Upper lobe of left lung (tissue), 6 donors: ENCODE results near the gene EFNA5. TPM values are rescaled to one million over a fixed set of nuclear protein-coding genes. Genes with fewer than 3 reads are reported as not detected.

Experiments
- ATAC-seq, 2 donors: fragments of 200-7000 bp; cut with Tn5 transposase; one replicate each; pipeline ENCODE4 v1.9.1; 2022; ENCODE audit warnings: mild to moderate bottlenecking in 2 of 2, moderate library complexity in 2 of 2; ENCODE audit not compliant: low FRiP score in 2 of 2
- DNase-seq, 2 donors: peaks; one replicate each; pipeline ENCODE4 v3.0.0-alpha.2; 2019 to 2020
- H3K27ac ChIP-seq, 4 donors: fragments of 200-600 bp; sonication (generic); one replicate each; pipeline ENCODE4 v1.5.1; 2016 to 2019
- H3K27me3 ChIP-seq, 4 donors: fragments of 200-600 bp; sonication (generic); one replicate each; pipeline ENCODE4 v1.5.1; 2017 to 2019
- H3K36me3 ChIP-seq, 4 donors: fragments of 200-600 bp; sonication (generic); one replicate each; pipeline ENCODE4 v1.5.1; 2016 to 2019
- H3K4me1 ChIP-seq, 4 donors: fragments of 200-600 bp; sonication (generic); one replicate each; pipeline ENCODE4 v1.5.1; 2018 to 2019
- H3K4me3 ChIP-seq, 4 donors: fragments of 200-600 bp; sonication (generic); one replicate each; pipeline ENCODE4 v1.5.1; 2017 to 2019; ENCODE audit warnings: mild to moderate bottlenecking in 2 of 4, moderate library complexity in 1 of 4
- H3K9me3 ChIP-seq, 4 donors: fragments of 200-600 bp; sonication (generic); one replicate each; pipeline ENCODE4 v1.5.1; 2018 to 2019
- CTCF ChIP-seq, 6 experiments: fragments of 450-650 bp in 4 of 6; fragments of 200-600 bp in 2 of 6; sonication (generic) in 2 of 6; IDR thresholded peaks; one replicate each; pipeline ENCODE4 v1.5.1; 2016 to 2019; ENCODE audit warnings: antibody characterized with exemption in 6 of 6
- EP300 ChIP-seq, 4 donors: sonication (generic); formaldehyde crosslinking; IDR thresholded peaks; one replicate each; pipeline ENCODE4 v1.5.1; 2017; ENCODE audit warnings: antibody characterized with exemption in 4 of 4, control low read depth in 2 of 4
- POLR2A ChIP-seq, 4 donors: fragments of 450-650 bp; IDR thresholded peaks; one replicate each; pipeline ENCODE4 v1.5.1; 2016 to 2017; ENCODE audit warnings: antibody characterized with exemption in 4 of 4, mild to moderate bottlenecking in 2 of 4
- POLR2AphosphoS5 ChIP-seq, 2 donors: sonication (generic); formaldehyde crosslinking; IDR thresholded peaks; one replicate each; pipeline ENCODE4 v1.5.1; 2017; ENCODE audit warnings: antibody characterized with exemption in 2 of 2
- WGBS, 2 donors: methylation state at CpG; one replicate each; pipeline ENCODE4 v1.1.5; 2017 to 2018; 5-methylcytosine and 5-hydroxymethylcytosine counted together
- total RNA-seq, 6 donors: library from RNA; depleted of rRNA in 4 of 6; stranded (reverse); fragments of >200 nt in 4 of 6; gene quantifications; one replicate each; pipeline versions ENCODE4 v1.1.0 to v1.2.1, GENCODE V29; 2016 to 2021
- donor health status: DM: no; HTN: no; CAD: no; lungs with moderate emphysema.
- donor health status: DM: no; HTN: yes; CAD: no; lungs with severe emphysema.

Gene EFNA5
- total RNA-seq, 6 donors from 2014 or later, result 4.1 to 41.9 (median 7.3) TPM

- no peak overlapping the region for H3K27ac ChIP-seq
- no peak overlapping the region for H3K4me3 ChIP-seq
- no peaks in the 10 kb centered on the region for H3K9me3 ChIP-seq
- ATAC-seq, result no peak
- no peaks in the 10 kb centered on the region for H3K27me3 ChIP-seq
- H3K4me1 ChIP-seq, result no peaks in the 10 kb centered on the region
- TF ChIP-seq CTCF (IDR thresholded peaks at IDR 0.05) (no peak), EP300 (IDR thresholded peaks at IDR 0.05) (no peak), POLR2AphosphoS5 (IDR thresholded peaks at IDR 0.05) (no peak), POLR2A (IDR thresholded peaks at IDR 0.05) (no peak)
- H3K36me3 ChIP-seq, result no peaks in the 10 kb centered on the region
- no peak for DNase-seq
These were observed 141.1 kb downstream of the EFNA5 start for GRCh38 chr5:107529618-107530017.

GRCh38 chr5:107526270-107526937 is 144.3 kb downstream of the EFNA5 start:
- Histone ChIP-seq H3K27me3 (no peaks in the 10 kb centered on the region), H3K27ac (no peak overlapping the region), H3K36me3 (no peaks in the 10 kb centered on the region), H3K4me3 (no peak overlapping the region), H3K4me1 (no peaks in the 10 kb centered on the region), H3K9me3 (no peaks in the 10 kb centered on the region)
- TF ChIP-seq CTCF (IDR thresholded peaks at IDR 0.05), result no peak
- no peak for TF ChIP-seq POLR2A (IDR thresholded peaks at IDR 0.05)
- TF ChIP-seq EP300 (IDR thresholded peaks at IDR 0.05), result no peak
- no peak for TF ChIP-seq POLR2AphosphoS5 (IDR thresholded peaks at IDR 0.05)
- DNase-seq, result no peak
- ATAC-seq, result no peak

- no peak for TF ChIP-seq POLR2AphosphoS5 (IDR thresholded peaks at IDR 0.05)
- TF ChIP-seq EP300 (IDR thresholded peaks at IDR 0.05), result no peak
- TF ChIP-seq CTCF (IDR thresholded peaks at IDR 0.05), result no peak
- no peak for TF ChIP-seq POLR2A (IDR thresholded peaks at IDR 0.05)
- Histone ChIP-seq H3K27me3 (no peaks in the 10 kb centered on the region), H3K27ac (no peak overlapping the region), H3K4me1 (no peaks in the 10 kb centered on the region), H3K4me3 (no peak overlapping the region), H3K36me3 (no peaks in the 10 kb centered on the region), H3K9me3 (no peaks in the 10 kb centered on the region)
- WGBS, 2 donors, result 74 to 93% methylated on average over 2 of the region's 2 CpGs
- ATAC-seq, result no peak
- no peak for DNase-seq
These were observed 146.6 kb downstream of the EFNA5 start for GRCh38 chr5:107524111-107524510.

GRCh38 chr5:107523029-107523680 is 147.6 kb downstream of the EFNA5 start:
- no peak for TF ChIP-seq EP300 (IDR thresholded peaks at IDR 0.05)
- TF ChIP-seq POLR2A (IDR thresholded peaks at IDR 0.05), result no peak
- TF ChIP-seq POLR2AphosphoS5 (IDR thresholded peaks at IDR 0.05), result no peak
- no peak for TF ChIP-seq CTCF (IDR thresholded peaks at IDR 0.05)
- DNase-seq (no peak), ATAC-seq (no peak)
- Histone ChIP-seq H3K27me3 (no peaks in the 10 kb centered on the region), H3K4me3 (no peak overlapping the region), H3K36me3 (no peaks in the 10 kb centered on the region), H3K9me3 (no peaks in the 10 kb centered on the region), H3K4me1 (no peaks in the 10 kb centered on the region), H3K27ac (no peak overlapping the region)
- 71 to 78% methylated on average over 5 of the region's 5 CpGs for WGBS, 2 donors

- DNase-seq, result no peak
- no peak for ATAC-seq
- 94 to 97% methylated on average over 4 of the region's 4 CpGs for WGBS, 2 donors
- no peaks in the 10 kb centered on the region for H3K9me3 ChIP-seq
- no peaks in the 10 kb centered on the region for H3K4me1 ChIP-seq
- H3K4me3 ChIP-seq, result no peak overlapping the region
- H3K27ac ChIP-seq, result no peak overlapping the region
- no peaks in the 10 kb centered on the region for H3K27me3 ChIP-seq
- H3K36me3 ChIP-seq, result no peaks in the 10 kb centered on the region
- TF ChIP-seq EP300 (IDR thresholded peaks at IDR 0.05), result no peak
- no peak for TF ChIP-seq CTCF (IDR thresholded peaks at IDR 0.05)
- no peak for TF ChIP-seq POLR2AphosphoS5 (IDR thresholded peaks at IDR 0.05)
- TF ChIP-seq POLR2A (IDR thresholded peaks at IDR 0.05), result no peak
These were observed 148.3 kb downstream of the EFNA5 start for GRCh38 chr5:107522456-107522855.
